A673 (cell line): ENCODE measurements around the gene SESN1.

ENCODE experiments used
- CTCF ChIP-seq: fragments of 300-800, 200-600 bp; sonication (generic); conservative IDR thresholded peaks from 2 replicates; pipeline ENCODE4 v1.5.1; 2017; ENCODE audit warnings: low read depth, mild to moderate bottlenecking, antibody characterized with exemption, low read length, moderate library complexity, mixed read lengths
- EZH2 ChIP-seq: fragments of 200-600 bp; sonication (generic); IDR thresholded peaks from 2 replicates; pipeline ENCODE4 v1.6.1; 2017; ENCODE audit warnings: borderline replicate concordance, low read depth, mild to moderate bottlenecking, mixed read lengths, antibody characterized with exemption, low read length; ENCODE audit not compliant: poor library complexity, severe bottlenecking

- TF ChIP-seq CTCF (no peak), EZH2 (no peak)
Measured at GRCh38 chr6:109051301-109052017, 43.2 kb downstream of the SESN1 start.
